ENCODE results near the gene CAGE1. TPM values are rescaled to one million over a fixed set of nuclear protein-coding genes. Genes with fewer than 3 reads are reported as not detected.
"Not testable (repeated sequence)": the region's sequence is repeated elsewhere in the genome, so short reads cannot be mapped to it uniquely, and the experiment has no call there.

CAGE1 gene
- total RNA-seq, 2 donors from 2014 or later, result 0.09 to 1.2 TPM

GRCh38 chr6:7341989-7342742 lies 47.4 kb downstream of the CAGE1 start:
- TF ChIP-seq POLR2AphosphoS5 (IDR thresholded peaks at IDR 0.05), result no peak
- TF ChIP-seq CTCF (IDR thresholded peaks at IDR 0.05), result no peak
- TF ChIP-seq POLR2A (IDR thresholded peaks at IDR 0.05), result no peak
- H3K36me3 ChIP-seq, result no peaks in the 10 kb centered on the region
- H3K27ac ChIP-seq, result no peak overlapping the region
- no peaks in the 10 kb centered on the region for H3K9me3 ChIP-seq
- H3K4me1 ChIP-seq (replicated peaks), result no peaks in the 10 kb centered on the region
- intact Hi-C loops (cut with DNase I), result no loop called here
- no peaks in the 10 kb centered on the region for H3K27me3 ChIP-seq (replicated peaks; ENCODE audit: insufficient read depth)
- 79% methylated on average over 9 of the region's 9 CpGs for WGBS
- no peak overlapping the region for H3K4me3 ChIP-seq
- no peak for DNase-seq (ENCODE audit: low spot score)

- H3K27me3 ChIP-seq (replicated peaks; ENCODE audit: insufficient read depth), result no peaks in the 10 kb centered on the region
- WGBS, result 100% methylated on average over 3 of the region's 3 CpGs
- H3K36me3 ChIP-seq, result no peaks in the 10 kb centered on the region
Observed at GRCh38 chr6:7341271-7341670, 48.3 kb downstream of the CAGE1 start.

GRCh38 chr6:7339007-7339732 lies 50.4 kb downstream of the CAGE1 start:
- H3K27me3 ChIP-seq (replicated peaks; ENCODE audit: insufficient read depth); H3K9me3 ChIP-seq; intact Hi-C loops (cut with DNase I); H3K27ac ChIP-seq; DNase-seq (ENCODE audit: low spot score); H3K36me3 ChIP-seq; H3K4me3 ChIP-seq; H3K4me1 ChIP-seq (replicated peaks): not testable (repeated sequence)
- WGBS, result 77% methylated on average over 14 of the region's 14 CpGs
- TF ChIP-seq CTCF (IDR thresholded peaks at IDR 0.05), result peak in 1 of 4 experiments; percentile 6

More at GRCh38 chr6:7341271-7341670, 48.3 kb downstream of the CAGE1 start:
- no peaks in the 10 kb centered on the region for H3K4me1 ChIP-seq (replicated peaks)
- no peak for DNase-seq (ENCODE audit: low spot score)
- no peak overlapping the region for H3K4me3 ChIP-seq
- intact Hi-C loops (cut with DNase I), result no loop called here
- H3K27ac ChIP-seq, result no peak overlapping the region
- H3K9me3 ChIP-seq, result no peaks in the 10 kb centered on the region
- no peak for TF ChIP-seq POLR2A (IDR thresholded peaks at IDR 0.05)
- no peak for TF ChIP-seq CTCF (IDR thresholded peaks at IDR 0.05)
- no peak for TF ChIP-seq POLR2AphosphoS5 (IDR thresholded peaks at IDR 0.05)

- intact Hi-C loops (cut with DNase I), result no loop called here
- WGBS, result 76% methylated on average over 2 of the region's 2 CpGs
- no peak for TF ChIP-seq POLR2A (IDR thresholded peaks at IDR 0.05)
- no peak for TF ChIP-seq POLR2AphosphoS5 (IDR thresholded peaks at IDR 0.05)
- TF ChIP-seq CTCF (IDR thresholded peaks at IDR 0.05), result no peak
- Histone ChIP-seq H3K9me3 (no peaks in the 10 kb centered on the region), H3K4me1 (replicated peaks) (no peaks in the 10 kb centered on the region), H3K4me3 (no peak overlapping the region), H3K36me3 (no peaks in the 10 kb centered on the region), H3K27ac (no peak overlapping the region), H3K27me3 (replicated peaks; ENCODE audit: insufficient read depth) (no peaks in the 10 kb centered on the region)
- no peak for DNase-seq (ENCODE audit: low spot score)
Observed at GRCh38 chr6:7338031-7338430, 51.5 kb downstream of the CAGE1 start.
